ENCODE results near the gene CAMKK2.
"Not testable (repeated sequence)": the region's sequence is repeated elsewhere in the genome, so short reads cannot be mapped to it uniquely, and the experiment has no call there.

The CAMKK2 gene

DNA sequence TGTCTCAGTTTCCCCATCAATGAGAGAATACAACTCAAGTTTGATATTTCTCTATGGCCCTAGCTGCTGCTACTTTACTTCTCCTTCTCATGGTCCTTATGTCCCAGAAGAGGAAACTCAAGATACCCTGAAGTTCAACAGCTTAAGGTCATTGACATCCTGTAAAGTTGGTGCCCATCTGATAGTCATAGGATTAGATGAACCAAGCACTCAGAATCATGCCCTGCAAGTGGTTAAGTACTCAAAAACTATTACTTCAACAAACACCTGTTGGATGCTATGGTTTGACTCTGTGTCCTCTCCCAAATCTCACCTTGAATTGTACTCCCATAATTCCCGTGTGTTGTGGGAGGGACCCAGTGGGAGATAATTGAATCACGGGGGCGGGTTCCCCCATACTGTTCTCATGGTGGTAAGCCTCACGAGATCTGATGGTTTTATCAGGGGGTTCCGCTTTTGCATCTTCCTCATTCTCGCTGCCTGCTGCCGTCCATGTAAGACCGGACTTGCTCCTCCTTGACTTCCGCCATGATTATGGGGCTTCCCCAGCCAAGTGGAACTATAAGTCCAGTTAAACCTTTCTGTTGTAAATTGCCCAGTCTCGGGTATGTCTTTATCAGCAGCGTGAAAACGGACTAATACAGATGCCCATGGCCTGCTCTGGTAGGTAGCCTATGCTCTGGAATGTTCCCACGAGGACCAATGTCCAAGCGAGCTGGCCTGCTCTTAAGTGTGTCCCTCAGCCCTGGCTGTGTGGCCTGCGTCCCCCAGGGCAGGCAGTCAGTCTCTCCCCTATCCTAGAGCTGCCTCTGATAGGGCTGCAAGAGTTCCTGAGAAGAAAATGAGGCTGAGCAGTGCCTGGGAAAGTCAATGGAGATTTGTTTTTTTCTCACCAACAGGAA, 18.1 kb downstream of the CAMKK2 start:
- peak; percentile 69 for DNase-seq

DNA sequence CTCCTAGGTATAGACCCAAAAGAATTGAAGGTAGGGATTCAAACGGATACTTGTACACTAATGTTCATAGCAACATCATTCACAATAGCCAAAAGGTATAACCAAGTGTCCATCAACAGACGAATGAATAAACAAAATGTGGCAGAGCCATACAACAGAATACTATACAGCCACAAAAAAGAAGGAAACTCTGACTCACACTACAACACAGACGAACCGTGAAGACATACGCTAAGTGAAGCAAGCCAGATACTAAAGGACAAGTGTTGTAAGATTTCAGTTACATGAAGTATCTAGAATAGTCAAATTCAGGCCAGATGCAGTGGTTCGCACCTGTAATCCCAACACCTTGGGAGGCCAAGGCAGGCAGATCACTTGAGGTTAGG, 19.1 kb downstream of the CAMKK2 start:
- no peak for DNase-seq

DNA sequence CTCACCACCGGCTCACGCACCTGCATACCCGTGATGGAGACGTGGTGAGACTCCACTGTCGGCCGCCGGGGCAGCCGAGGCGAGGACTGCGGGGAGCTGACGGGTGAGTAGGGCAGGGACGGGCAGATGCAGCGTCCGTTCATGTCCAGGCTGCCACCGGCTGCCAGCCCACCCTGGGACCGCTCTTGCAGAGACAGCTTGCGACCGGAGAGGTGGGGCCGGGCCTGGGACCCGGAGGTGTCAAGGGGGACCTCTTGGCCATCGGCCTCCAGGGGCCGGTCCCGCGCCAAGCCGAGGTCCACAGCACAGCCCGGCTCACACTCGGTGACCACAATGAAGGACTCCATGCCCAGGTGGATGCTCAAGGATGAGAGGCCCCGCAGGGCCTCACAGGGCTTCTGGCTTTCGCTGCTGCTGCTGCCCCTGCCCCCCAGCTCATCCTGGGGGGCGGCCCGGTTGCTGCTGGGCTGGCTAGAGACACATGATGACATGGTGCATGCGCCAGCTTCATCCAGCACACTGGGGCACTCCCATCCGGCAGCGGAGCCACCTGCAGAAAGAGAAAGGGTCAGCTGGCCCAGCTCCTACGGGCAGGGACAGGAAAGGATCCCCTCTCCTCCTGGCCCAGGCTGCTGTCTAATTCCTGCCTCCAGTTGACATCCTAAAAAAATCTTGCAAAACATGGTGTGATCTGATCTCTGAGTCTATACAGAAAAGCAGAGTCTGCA, 22.3 kb downstream of the CAMKK2 start:
- DNase-seq, result no peak

DNA sequence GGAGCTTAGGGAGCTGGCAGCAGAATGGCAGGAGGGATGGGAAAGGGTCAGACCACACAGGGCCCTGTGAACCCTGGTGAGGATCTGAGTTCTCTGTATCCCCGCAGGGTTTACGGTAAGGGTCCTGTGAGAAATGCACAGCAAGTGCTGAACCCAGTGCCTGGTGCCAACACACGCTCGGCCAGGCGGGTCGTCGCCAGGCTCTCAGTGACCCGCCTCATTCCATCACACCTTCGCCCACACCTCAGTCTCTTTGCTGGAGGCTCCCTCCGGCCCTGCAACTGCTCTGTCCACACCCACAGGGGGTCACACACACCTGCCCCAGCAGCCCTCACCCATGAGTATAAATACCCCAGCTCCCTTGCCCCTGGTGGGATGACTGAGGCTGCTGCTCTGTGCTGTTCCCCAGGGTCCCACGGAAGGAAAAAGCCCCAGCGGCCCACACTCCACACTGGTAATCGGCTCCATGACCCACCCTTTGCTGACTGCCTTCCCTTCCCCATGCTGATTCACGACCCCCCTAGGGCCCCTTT, 23.1 kb downstream of the CAMKK2 start:
- no peak for DNase-seq

DNA sequence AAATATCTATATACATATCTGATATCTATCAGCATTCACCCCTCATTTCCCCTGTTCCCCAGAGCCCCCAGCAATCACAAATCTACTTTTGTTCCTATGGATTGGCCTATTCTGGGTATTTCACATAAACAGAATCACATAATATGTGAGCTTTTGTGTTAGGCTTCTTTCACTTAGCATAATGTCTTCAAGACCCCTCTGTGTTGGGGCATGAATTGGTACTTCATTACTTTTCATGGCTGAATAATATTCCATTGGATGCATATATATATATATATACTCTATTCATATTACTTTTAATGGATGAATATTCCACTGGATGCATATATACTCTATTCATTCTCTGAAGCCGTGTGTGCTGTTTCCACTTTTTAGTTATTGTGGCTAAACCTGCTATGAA, 28.7 kb downstream of the CAMKK2 start:
- no peak for DNase-seq

DNA sequence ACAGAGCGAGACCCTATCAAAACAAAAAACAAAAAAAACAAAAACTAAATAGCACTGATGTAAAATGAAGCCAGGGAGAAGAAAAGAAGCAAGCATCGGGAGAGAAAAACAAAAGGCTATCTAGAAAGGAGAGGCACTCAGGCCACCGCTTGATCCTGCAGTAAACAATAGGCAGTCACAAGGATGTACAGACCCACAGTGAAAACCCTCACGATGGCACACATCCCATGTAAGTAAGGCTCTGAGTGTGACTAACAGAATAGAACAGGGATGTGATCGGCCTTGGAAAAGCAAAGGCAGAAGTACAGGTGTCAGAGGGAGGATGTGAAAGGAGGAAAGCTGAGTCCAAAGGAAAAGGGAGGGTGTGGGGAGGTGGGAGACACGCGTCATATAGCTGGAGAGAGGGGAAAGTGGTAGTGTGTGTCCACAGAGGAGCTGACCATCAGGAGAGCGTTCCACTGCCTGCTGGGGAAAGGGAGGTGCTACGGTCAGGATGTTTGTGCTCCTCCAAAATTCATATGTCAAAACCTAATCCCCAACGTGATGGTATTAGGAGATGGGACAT, 31.5 kb downstream of the CAMKK2 start:
- no peak for DNase-seq

DNA sequence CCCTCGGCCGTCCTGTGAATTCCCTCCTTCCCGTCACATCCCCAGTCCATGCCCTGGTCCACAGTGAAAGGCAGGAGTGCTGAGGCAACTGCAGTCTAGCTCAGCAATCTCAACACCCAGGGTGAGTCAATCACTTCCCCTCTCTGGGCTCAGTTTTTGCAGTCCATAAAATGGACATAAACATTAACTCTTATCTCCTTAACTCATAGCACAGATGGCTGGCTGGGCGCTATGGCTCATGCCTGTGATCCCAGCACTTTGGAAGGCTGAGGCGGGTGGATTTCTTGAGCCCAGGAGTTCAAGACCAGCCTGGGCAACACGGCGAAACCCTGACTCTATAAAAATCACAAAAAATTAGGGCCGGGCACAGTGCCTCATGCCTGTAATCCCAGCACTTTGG, 32.4 kb downstream of the CAMKK2 start:
- DNase-seq, result no peak

DNA sequence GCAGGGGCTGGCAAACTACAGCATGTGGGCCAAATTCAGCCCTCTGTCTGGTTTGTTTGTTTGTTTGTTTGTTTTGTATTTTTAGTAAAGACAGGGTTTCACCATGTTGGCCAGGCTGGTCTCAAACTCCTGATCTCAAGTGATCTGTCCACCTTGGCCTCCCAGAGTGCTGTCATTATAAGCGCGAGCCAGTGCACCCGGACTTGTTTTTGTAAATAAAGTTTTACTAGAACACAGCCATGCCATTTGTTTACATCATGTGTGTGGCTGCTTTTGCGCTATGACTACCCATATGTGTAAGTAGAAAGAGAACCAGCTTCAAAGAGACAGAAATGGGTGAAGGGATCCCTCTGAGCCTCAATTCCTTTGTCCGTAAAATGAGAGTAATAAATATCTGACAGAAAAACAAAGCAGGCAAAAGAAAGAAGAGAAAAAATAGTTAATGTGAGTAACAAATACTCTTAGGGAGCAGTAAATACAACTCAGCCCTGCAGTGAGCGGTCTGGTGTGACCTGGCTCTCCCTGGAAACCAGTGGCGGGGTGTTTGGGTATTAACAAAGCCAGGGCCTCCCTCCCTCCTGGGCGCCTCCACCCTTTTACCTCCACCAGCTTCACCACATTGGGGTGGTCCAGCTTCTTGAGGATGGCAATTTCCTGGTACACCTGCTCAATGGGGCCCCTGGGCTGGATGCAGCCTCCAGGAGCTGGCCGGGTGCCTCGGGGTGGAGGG, 33.1 kb downstream of the CAMKK2 start:
- DNase-seq, result no peak

DNA sequence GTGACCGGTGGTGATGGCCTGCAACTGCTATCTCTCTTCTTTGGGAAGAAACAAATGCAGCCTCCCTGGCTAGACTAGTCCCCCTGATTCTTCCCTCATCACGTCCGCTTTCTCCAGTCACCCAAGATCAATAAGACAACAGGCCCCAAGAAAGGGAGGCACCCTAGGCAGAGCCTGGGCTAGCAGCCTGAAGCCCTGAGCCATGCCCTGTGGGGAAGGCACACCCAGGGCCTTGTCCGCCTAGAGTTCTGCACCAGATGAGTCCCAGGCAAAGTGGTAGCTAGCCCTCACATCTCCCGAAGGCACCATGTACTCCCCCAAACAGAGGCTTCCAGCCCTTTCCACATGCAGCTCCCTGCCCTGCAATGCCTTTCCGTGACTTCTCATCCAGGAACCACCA, 35.1 kb downstream of the CAMKK2 start:
- DNase-seq, result no peak

DNA sequence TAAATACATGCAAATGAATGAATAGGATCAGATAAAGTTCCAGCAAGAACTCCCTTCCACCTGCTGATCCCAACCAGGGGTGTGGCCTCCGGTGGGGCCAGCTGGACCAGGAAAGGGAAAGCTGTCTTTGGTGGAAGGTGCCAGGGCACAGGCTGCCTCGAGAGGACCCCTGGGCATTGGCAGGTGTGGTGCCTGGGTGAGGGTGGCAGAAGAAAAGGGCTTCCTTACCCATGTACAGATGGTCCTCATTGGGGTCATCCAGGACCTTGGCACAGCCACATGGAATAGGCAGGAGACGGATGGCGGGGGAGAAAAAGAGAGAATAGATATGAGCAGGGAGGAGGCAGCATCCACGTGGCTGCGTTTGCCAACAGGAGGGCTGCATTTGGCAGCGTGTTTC, 36.4 kb downstream of the CAMKK2 start:
- DNase-seq, result no peak

DNA sequence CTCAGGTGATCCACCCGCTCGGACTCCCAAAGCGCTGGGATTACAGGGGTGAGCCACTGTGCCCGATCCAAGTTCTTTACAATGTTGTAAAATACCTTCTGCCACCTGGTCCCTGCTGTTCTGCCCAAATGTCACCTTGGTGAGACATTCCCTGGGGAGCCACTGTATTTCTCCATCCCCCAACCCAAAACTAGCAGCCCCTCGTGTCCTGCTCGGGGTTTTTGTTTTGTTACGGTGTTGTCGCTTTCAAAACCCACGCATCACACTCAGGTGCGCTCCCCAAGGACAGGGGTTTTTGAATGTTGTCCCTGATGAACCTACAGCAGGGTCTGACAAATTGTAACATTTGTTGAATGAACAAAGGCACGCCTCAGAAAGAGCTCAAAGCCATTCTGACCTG, 37.4 kb downstream of the CAMKK2 start:
- DNase-seq, result no peak

DNA sequence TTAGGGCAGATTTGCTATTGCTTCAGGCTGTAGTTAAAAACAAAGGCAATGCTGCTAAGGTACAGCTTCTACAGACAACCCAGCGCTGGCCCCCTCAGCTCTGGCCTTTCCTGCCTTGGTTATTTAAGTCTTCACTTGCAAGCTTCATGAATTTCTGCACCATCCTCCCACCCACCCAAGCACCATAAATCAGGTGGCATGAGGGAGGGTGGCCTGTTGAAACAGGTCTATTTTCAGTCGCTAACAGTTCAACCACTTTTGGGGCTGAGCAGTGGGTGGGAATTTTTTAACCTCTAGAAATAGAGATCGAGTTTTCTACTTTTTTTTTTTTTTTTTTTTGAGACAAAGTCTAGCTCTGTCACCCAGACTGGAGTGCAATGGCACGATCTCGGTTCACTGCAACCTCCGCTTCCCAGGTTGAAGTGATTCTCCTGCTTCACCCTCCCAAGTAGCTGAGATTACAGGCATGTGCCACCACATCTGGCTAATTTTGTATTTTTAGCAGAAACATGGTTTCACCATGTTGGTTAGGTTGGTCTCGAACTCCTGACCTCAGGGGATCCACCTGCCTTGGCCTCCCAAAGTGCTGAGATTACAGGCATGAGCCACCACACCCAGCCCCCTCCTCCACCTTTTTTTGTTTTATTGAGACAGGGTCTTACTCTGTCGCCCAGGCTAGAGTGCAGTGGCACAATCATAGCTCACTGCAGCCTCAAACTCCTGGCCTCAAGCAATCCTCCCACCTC, 38.6 kb downstream of the CAMKK2 start:
- not testable (repeated sequence) for DNase-seq

DNA sequence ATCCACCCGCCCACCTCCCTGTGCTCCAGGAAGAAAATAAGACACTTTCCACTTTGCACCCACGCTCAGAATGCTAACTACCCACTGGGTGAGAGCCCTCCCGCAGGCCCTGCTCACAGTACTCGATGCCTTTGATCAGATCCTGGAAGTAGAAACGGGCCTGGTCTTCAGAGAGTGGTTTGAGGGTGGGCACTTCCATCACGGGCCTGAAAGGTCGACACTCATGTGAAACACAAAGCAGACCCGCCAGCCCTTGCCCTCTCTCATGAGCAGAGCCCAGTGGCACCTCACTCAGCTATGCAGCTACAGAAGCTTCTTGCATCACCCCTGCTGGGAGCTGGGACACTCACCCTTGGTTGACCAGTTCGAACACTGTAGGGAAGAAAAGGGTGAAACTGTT, 41.1 kb downstream of the CAMKK2 start:
- DNase-seq, result no peak

DNA sequence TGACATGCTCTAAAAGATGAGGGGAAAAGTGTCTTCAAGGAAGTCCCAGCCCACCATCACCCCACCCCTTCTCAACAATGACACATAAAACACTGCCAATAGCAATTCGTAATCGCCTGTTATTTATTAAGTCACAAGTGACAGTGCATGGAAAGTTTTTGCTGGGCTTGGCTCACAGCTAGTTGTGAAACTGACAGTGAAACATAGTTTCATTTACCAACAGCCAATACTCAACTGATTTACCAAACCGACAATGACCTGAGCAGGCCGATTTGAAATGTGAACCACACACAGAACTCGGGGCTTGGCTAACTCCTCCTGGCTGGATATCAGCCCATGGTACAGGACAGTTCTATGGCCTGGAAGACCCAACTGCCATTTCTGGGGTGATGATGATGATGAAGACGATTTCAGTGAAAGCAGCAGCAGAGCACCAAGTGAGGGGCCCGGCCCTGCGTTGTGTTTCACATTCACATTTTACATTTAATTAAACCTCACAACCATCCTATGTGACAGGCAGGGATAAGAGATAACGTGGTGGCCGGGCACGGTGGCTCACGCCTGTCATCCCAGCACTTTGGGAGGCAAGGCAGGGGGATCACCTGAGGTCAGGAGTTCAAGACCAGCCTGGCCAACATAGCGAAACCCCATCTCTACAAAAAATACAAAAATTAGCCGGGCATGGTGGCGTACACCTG, 42.7 kb downstream of the CAMKK2 start:
- DNase-seq, result no peak

DNA sequence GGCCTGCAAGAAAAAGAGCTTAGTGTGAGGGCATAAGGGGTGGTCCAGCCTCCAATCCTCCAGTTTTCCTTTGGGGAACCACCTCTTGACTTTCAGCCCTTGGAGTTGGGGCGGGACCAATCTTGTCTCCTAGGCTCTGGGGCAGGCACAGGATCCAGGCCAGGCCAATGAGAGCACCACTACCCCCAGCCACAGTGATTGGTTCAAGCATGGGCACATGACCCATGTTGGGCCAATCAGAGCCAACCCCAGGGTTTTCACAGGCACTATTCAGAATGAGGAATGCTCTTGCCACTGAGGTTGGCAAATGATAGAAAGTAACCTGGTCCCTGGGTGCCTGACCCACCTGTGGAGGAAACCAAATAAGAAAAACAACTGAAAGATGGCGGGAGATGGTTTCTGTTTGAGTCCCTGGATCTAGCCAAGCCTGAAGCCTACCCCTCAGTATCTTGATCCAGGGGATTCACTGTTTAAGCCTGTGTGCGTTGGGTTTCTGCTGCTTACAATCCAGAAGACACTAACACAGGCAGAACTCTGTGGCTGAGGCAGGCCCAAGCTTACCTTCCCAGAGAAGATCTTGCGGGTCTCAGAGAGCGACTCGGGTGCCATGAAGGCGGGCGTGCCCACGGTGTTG, 43.7 kb downstream of the CAMKK2 start:
- no peak for DNase-seq

DNA sequence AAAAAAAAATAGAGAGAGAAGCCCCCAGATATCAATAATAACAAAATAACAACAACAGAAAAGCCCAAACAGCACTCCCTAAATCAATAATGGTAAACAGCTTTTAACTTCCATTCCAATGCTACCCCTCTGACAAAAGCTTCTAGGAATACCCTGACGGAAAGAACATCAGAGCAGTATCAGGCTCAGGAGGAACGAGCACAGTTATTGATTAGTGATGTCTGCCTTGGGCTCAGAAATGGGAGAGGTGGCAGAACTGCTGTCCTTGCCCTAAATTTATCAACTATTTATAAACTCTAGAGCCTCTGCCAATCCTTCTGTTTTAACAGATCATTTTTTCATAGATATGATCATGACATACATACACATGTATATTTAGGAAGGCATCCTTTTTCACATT, 44.7 kb downstream of the CAMKK2 start:
- DNase-seq, result no peak

DNA sequence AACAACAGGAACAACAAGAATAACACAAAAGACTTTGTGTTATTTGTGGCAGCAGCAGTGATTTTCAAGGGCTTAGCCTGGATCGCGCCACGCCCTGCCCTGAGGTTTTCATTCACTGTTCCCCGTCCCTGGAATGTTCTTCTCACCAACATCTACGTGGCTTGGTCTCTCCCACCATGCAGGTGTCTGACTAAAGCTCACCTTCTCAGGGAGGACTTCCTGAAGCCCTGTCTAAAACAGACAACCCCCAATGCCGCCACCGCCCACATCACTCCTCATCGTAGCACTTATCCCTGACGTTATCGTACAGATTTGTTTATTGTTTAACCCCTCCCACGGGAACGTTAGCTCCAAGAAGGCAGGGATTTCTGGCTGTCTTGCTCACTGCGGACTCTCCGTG, 46.1 kb downstream of the CAMKK2 start:
- no peak for DNase-seq

DNA sequence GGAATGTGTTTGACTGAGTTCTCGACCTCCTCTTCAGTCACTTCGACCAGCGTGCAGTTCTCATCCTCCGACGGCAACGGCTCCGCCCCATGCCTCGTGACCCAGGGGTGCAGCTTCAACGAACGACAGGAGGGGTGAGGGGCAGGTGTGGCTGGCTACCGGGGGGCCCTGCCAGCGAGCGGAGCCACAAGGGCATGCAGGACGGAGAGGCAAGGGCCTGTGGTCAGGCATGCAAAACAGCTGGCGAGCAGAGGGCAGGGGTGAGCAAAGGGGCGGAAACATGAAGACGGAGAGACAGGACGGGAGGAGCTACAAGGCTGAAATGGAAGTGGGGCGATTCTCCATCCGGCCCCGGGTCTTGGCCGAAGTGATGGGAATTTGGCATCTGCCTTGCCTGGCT, 47.9 kb downstream of the CAMKK2 start:
- peak; percentile 24 for DNase-seq

DNA sequence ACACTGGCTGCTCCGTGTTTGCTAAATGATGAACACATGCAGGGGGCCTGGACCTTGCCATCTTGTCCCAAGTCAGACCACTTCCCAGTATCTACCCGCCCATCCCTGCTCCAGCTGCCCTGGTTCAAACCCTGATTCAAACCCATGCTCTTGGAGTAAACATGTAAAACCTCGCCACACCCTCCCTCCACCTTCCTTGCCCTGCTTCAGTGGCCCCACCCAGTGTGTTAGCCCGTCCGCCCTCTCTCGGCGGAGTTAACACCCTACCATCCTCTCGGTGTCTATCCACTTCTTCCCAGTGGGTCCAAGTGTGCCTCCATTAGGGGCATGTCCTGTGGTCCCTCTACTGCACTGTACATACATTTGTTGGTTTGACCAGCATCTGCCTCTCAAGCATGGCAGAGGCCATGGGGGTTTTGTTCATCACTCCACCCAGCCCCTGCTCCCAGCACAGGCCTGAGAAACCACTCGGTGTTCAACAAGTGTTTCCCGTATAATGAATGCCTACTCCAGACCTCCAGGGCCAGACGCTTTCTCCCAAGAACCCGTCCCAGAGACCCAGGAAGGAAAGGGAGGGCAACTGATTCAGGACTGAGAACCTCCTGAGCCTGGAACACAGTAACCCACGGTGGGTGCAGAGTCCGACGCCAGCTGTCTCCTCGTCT, 49.5 kb downstream of the CAMKK2 start:
- DNase-seq, result no peak

DNA sequence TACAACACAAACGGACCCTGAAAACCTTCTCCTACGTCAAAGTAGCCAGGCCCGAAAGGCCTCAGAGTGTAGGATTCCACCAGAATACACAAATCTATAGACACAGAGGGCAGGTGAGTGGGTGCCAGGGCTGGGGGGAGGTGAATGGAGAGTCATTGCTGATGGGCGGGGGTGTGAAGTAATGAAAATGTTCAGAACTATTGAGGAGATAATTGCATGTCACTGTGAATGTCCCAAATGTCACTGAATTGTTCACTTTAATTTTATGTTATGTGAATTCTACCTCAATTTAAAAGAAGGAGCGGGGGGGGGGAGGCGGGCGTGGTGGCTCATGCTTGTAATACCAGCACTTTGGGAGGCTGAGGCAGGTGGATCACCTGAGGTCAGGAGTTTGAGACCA, 50.6 kb downstream of the CAMKK2 start:
- DNase-seq, result no peak

DNA sequence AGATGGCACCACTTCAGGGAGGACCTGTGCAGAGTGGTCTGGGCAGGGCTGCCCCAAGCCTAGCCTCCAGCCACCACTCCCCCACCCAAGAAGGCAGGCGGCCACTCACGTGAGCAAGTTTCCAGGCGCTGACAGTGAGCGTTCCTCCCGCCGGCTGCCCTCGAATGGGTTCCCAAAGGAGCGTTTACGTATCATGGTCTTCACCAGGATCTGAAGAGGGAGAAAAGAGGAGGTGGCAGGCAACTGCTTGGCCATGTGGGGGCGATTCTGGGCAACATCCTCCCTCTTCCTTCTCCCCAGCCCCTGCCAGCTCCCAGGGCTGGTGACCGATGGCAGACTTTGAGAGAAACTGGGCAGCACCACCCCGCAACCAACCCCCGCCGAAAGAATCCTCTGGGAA, 51.5 kb downstream of the CAMKK2 start:
- DNase-seq, result no peak

Measured in CD4-positive, alpha-beta T cell treated with Interferon gamma for 1 hour (primary cell).